8988T (cell line): Measurements from ENCODE around the gene FBXO33.

ENCODE experiments used
- DNase-seq: peaks from one replicate; pipeline ENCODE4 v3.0.0; 2011

The FBXO33 gene

DNA sequence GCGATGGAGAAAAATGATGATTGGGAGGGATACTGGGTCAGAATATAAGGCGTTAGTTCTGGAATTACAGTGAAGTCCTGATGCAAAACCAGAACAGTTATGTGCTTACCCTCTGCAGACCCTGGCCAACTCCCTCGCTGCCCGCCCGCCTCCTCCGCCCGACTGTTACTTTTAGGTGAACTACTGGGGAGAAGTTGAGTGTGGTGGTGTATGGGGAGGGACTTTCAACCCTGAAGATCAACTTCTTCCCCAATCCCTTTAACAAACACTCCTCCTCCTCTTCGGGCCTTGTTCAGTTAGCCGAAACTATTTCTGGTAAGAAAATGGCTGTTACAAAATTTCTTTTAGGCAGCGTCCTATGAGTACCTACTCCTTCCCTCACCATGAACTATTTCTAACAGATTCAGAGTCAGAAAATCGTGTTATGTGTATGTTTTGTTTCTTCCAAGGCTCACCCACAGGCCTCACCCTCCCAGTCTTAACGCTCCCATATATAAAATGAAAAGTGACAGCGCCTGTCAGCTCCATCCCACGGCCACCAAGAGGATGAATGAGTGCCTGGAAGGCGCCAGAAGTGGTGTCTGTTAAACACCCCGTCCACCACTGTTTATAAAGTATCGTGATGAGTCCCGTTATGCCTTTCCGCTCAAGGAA is 1.3 kb downstream of the FBXO33 start:
- DNase-seq, result no peak

DNA sequence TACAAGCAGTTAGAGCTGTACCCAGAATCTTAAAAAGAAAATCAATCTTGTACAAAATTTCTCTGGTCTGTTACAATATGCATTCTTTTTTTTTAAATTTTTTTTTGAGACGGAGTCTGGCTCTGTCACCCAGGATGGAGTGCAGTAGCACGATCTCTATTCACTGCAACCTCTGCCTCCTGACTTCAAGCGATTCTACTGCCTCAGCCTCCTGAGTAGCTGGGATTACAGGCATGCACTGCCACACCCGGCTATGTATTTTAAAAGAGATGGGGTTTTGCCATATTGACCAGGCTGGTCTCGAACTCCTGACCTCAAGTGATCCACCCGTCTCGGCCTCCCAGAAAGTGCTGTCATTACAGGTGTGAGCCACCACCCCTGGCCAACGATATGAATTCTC is 4.1 kb downstream of the FBXO33 start:
- DNase-seq, result no peak

DNA sequence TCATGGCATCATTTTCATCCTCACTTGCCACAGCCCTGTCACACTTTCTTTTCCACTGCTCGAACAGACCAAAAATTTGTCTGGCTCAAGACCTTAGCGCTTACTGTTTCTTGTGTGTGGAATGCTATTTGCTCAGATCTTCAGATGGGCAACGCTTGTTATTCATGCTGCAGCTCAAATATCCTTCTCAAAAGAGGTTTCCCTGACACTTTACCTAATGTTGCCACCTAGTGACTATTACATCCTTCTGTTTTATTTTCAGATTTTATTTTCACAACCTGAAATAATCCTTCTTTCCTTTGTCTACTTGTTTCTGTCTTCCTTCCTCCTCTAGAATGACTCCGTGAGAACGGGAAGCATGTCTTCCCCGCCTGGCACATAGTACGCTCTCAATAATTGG is 5.6 kb downstream of the FBXO33 start:
- no peak for DNase-seq

DNA sequence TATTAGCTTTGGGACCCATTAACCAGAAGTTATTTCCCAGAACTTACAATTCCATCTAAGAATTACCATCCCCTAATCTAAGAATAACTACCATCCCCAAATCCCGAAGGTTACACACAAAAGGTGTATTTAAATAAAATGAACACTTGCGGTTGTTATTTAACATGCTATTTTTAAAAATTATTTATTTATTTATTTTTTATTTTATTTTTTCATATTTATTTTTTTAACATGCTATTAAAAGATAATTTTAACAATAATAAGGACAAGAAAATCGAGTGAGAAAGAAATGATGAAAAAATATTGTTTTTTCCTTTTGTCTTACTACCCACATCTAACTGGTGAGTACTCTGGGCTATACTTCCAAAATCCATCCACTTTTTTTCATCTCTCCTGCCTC is 6.3 kb downstream of the FBXO33 start:
- DNase-seq, result no peak

GRCh38 chr14:39423793-39424192 is 8.4 kb downstream of the FBXO33 start:
- no peak for DNase-seq

GRCh38 chr14:39422243-39422642 is 10.0 kb downstream of the FBXO33 start:
- DNase-seq, result no peak

DNA sequence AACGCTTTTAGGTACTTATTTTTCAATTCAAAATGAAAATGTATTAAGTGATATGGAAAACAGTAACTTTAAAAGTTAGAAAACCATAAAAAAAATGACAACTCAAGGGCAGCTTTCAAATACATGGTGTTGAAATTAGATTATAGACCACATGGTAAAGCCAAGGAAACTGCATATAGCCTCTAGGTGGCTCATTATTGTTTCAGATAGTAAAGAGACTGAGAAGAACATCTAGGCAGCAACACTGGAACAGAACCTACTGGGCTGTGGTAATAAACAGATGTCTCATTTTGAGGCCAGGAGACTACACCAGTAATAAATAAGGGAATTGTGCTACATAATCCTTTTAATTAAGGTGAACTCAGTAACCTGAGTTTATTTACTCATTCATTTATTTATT is 13.0 kb downstream of the FBXO33 start:
- DNase-seq, result no peak

GRCh38 chr14:39417014-39417413 is 15.2 kb downstream of the FBXO33 start:
- no peak for DNase-seq

- no peak for DNase-seq
Observed at GRCh38 chr14:39416072-39416471, 16.2 kb downstream of the FBXO33 start.

DNA sequence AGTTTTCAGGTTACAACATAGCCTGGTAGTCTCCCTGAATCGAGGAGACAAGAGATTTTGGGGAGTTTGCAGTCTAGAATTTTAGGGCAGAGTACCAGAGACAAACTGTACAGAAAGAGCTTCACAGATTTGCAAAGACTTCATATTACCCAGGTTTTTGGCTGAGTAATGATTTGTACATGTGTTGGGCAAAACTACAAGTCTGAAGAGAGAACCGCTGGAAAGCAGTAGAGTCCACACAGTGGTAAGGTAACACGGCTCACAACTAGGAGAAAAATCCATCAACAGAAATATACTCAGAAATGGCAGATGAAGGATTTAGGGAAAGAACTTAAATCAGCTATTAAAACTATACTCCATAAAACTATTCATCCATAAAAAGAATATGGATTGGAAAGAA is 25.7 kb downstream of the FBXO33 start:
- DNase-seq, result no peak

DNA sequence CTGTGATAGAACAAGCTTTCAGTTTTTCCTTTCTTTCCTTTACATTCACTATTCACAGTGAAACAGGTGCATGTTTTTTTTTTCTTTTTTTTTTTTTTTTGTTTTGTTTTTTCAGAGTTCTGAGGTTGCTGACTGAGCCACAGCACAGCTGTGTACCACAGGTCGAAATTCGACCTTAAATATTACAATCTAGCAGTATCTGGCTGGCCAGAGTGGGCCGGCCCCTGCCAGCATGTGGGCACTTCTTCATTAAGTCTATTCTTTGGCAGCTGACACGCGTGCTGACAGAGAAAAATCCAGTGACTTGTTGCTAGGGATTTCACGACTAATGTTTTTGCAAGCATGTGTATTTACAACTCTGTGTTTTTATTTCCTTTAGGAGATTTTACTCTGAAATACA is 33.9 kb downstream of the FBXO33 start:
- no peak for DNase-seq

DNA sequence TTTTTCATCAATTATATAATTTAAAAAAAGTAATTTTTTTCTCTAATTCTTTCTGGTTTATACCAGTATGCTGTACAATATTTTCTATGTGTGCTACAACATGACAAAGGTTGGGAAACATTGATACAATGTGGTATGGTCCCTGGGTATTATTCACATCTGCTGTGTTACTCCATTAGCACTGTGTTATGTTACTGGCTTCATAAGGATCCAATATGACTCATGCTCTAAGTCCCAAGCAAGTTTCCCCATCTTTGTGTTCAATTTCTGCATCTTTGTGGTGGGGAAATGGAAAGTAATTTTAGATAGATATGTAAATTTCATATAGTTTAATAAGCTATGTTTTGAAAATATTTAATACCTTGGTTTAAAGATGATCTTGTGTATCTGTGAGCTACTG is 35.8 kb downstream of the FBXO33 start:
- no peak for DNase-seq

DNA sequence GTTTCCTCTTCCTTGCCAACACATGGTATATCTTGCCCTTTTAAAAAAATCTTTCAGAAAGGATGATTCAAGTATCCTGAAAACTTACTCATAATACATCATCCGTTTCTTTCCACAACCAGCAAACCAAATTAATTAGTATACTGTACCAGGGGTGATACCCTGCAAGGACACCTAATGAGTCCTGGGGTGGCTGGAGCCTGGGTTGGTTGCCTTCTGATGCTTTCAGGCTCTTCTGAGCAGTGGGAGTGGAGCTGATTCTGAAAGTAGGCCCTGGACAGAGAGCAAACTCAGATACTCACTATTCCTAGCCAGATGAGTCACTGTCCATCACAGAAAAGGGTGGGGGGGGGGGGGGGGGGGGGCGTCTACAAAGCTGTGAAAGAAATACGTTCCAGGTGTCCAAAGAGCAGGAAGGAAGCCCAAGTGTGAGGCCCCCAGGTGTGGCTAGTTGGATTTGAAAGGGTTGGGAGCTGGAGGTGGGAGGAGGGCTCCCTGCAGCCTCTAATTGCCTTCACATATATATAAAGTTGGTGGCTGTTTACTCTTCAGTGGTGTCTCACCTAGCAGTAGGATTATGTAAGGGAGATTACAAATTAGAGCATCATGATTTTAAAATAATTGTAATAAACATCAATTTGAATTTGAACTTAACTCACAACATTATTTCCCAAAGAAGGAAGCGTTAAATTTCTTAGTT is 36.5 kb downstream of the FBXO33 start:
- no peak for DNase-seq

GRCh38 chr14:39393289-39393688 is 38.9 kb downstream of the FBXO33 start:
- no peak for DNase-seq

GRCh38 chr14:39384177-39384576 is 48.1 kb downstream of the FBXO33 start:
- DNase-seq, result no peak

DNA sequence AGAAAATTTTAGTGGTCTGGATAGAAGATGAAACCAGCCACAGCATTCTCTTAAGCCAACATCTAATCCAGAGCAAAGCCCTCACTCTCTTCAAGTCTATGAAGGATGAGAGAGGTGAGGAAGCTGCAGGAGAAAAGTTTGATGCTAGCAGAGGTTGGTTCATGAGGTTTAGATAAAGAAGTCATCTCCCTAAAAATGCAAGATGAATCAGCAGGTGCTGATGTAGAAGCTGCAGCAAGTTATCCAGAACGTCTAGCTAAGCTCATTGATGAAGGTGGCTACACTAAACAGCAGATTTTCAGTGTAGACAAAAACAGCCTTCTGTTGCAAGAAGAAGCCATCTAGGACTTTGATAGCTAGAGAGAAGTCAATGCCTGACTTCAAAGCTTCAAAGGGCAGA is 48.5 kb downstream of the FBXO33 start:
- no peak for DNase-seq

GRCh38 chr14:39383026-39383660 is 49.1 kb downstream of the FBXO33 start:
- DNase-seq, result no peak

DNA sequence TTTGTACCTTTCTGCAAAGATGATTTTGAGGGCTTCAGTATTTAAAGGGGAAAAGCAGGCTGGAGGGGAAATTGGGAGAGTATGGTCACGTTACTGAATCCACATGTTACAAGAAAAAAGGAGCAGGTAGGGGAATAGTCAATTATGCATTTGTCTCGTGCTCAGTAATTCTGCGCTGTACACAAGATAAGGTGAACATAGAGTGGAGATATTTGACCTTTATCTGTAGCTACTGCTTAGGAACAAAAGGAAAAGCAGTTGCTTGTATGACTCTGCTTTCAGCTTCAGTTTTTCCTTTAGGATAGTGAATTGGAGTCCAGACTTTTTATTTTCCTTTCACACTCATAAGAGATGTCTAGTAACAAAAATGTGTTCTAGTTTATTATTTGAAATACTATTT is 49.8 kb downstream of the FBXO33 start:
- no peak for DNase-seq

- DNase-seq, result no peak
Observed at GRCh38 chr14:39381366-39381765, 50.9 kb downstream of the FBXO33 start.

- no peak for DNase-seq
Observed at GRCh38 chr14:39376667-39377403, 55.4 kb downstream of the FBXO33 start.

DNA sequence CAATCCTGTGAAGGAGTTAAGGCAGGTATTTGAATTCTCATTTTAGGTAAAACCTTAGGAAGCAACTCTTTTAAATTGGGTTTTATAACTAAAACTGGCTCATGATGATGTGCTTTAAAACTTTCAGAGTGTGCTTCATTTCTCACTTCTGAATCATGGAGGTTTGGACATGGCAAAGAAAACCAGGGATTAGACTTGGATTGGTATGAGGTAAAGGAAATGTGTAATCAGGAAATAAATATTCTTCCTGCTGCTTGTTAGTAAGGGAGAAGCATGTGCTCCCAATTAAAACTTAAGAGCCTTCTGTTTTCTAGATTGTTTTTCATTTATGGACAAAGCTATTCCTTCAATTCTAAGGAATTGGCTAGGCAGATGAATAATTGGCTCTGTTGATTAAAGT is 57.4 kb downstream of the FBXO33 start:
- no peak for DNase-seq

GRCh38 chr14:39372656-39373055 is 59.6 kb downstream of the FBXO33 start:
- no peak for DNase-seq

DNA sequence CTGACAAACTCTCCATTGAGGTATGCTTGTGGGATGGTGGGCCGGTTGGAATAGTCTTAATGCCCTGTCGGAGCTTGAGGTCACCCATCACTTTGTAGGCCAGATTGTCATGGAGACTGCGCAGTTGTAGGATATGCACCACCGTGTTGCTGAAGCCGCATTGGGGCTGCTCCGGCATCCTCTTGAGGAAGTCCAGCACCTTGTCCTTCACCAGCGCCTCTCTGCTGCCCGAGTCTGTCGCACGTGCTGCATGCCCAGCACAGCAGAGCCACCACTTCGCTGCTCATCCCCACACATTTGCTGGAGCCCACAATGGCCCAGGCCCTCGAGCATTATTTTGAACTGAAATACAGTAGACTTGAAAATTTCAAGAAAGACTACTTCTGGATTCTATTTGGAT is 61.8 kb downstream of the FBXO33 start:
- DNase-seq, result no peak

GRCh38 chr14:39369029-39369428 is 63.2 kb downstream of the FBXO33 start:
- DNase-seq, result no peak
